Measurements from ENCODE around the gene ZBTB6.

ZBTB6 gene

GRCh38 chr9:122944960-122945888, 32.1 kb upstream of the ZBTB6 start:
- no peaks in the 10 kb centered on the region for H3K27me3 ChIP-seq (ENCODE audit: insufficient read depth, low read length, poor library complexity, severe bottlenecking)
- H3K4me2 ChIP-seq (ENCODE audit: low read depth, low read length, poor library complexity, severe bottlenecking), result peak overlapping the region; percentile 59
- no peaks in the 10 kb centered on the region for H3K9me2 ChIP-seq (replicated peaks; ENCODE audit: low read depth, low read length)
- peaks cover 26% of the 10 kb centered on the region for H4K20me1 ChIP-seq (ENCODE audit: insufficient read depth, low read length, poor library complexity, severe bottlenecking)
- H3K79me2 ChIP-seq (ENCODE audit: insufficient read depth, low read length), result peaks cover 82% of the 10 kb centered on the region
- H2AFZ ChIP-seq (ENCODE audit: low read length), result no peak overlapping the region
- no peaks in the 10 kb centered on the region for H3K36me3 ChIP-seq (ENCODE audit: insufficient read depth, low read length)
- TF ChIP-seq EZH2phosphoT487 (IDR thresholded peaks at IDR 0.05; ENCODE audit: borderline replicate concordance) (no peak), CTCF (conservative IDR thresholded peaks at IDR 0.05; ENCODE audit: low read length) (no peak)
- peak overlapping the region; percentile 47 for H3K9ac ChIP-seq (ENCODE audit: low read depth, low read length, poor library complexity, severe bottlenecking)
- H3K9me3 ChIP-seq (ENCODE audit: insufficient read depth, low read depth, low read length), result no peaks in the 10 kb centered on the region
- H3K4me3 ChIP-seq (ENCODE audit: low read length, poor library complexity, severe bottlenecking), result peak overlapping the region; percentile 49
- H3F3A ChIP-seq (ENCODE audit: low read depth), result no peaks in the 10 kb centered on the region
- peaks cover 57% of the 10 kb centered on the region for H3K4me1 ChIP-seq (ENCODE audit: insufficient read depth, low read length, poor library complexity, severe bottlenecking)

GRCh38 chr9:122941582-122942234, 28.6 kb upstream of the ZBTB6 start:
- H3K4me3 ChIP-seq (ENCODE audit: low read length, poor library complexity, severe bottlenecking), result peak overlapping the region; percentile 93
- H3K79me2 ChIP-seq (ENCODE audit: insufficient read depth, low read length), result peaks cover 59% of the 10 kb centered on the region
- peaks cover 22% of the 10 kb centered on the region for H4K20me1 ChIP-seq (ENCODE audit: insufficient read depth, low read length, poor library complexity, severe bottlenecking)
- peaks cover 42% of the 10 kb centered on the region for H3K4me1 ChIP-seq (ENCODE audit: insufficient read depth, low read length, poor library complexity, severe bottlenecking)
- no peaks in the 10 kb centered on the region for H3K27me3 ChIP-seq (ENCODE audit: insufficient read depth, low read length, poor library complexity, severe bottlenecking)
- H2AFZ ChIP-seq (ENCODE audit: low read length), result peak overlapping the region; percentile 78
- no peak for TF ChIP-seq EZH2phosphoT487 (IDR thresholded peaks at IDR 0.05; ENCODE audit: borderline replicate concordance)
- TF ChIP-seq CTCF (conservative IDR thresholded peaks at IDR 0.05; ENCODE audit: low read length), result no peak
- peak overlapping the region; percentile 100 for H3K4me2 ChIP-seq (ENCODE audit: low read depth, low read length, poor library complexity, severe bottlenecking)
- H3K36me3 ChIP-seq (ENCODE audit: insufficient read depth, low read length), result peaks cover 8% of the 10 kb centered on the region; the same call in 1 of the 2 replicates
- no peaks in the 10 kb centered on the region for H3K9me2 ChIP-seq (replicated peaks; ENCODE audit: low read depth, low read length)
- H3F3A ChIP-seq (ENCODE audit: low read depth), result no peaks in the 10 kb centered on the region
- H3K9ac ChIP-seq (ENCODE audit: low read depth, low read length, poor library complexity, severe bottlenecking), result peak overlapping the region; percentile 87
- H3K9me3 ChIP-seq (ENCODE audit: insufficient read depth, low read depth, low read length), result no peaks in the 10 kb centered on the region

GRCh38 chr9:122940749-122941581, 27.8 kb upstream of the ZBTB6 start, which contains the start of gene RABGAP1:
Gene RABGAP1, plus strand, starts transcription at chr9:122941020. Its CDS starts 16,040 bp downstream, at chr9:122957060.
- Histone ChIP-seq H3K79me2 (ENCODE audit: insufficient read depth, low read length) (peaks cover 59% of the 10 kb centered on the region), H3F3A (ENCODE audit: low read depth) (no peaks in the 10 kb centered on the region), H2AFZ (ENCODE audit: low read length) (peak within 1 kb of the TSS; percentile 78), H3K9me3 (ENCODE audit: insufficient read depth, low read depth, low read length) (no peaks in the 10 kb centered on the region), H4K20me1 (ENCODE audit: insufficient read depth, low read length, poor library complexity, severe bottlenecking) (peaks cover 18% of the 10 kb centered on the region), H3K9me2 (replicated peaks; ENCODE audit: low read depth, low read length) (no peaks in the 10 kb centered on the region), H3K4me2 (ENCODE audit: low read depth, low read length, poor library complexity, severe bottlenecking) (peak within 1 kb of the TSS; percentile 100), H3K36me3 (ENCODE audit: insufficient read depth, low read length) (peaks cover 15% of the 10 kb centered on the region; the same call in 1 of the 2 replicates), H3K9ac (ENCODE audit: low read depth, low read length, poor library complexity, severe bottlenecking) (peak within 1 kb of the TSS; percentile 87), H3K4me1 (ENCODE audit: insufficient read depth, low read length, poor library complexity, severe bottlenecking) (peaks cover 37% of the 10 kb centered on the region), H3K4me3 (ENCODE audit: low read length, poor library complexity, severe bottlenecking) (peak within 1 kb of the TSS; percentile 93), H3K27me3 (ENCODE audit: insufficient read depth, low read length, poor library complexity, severe bottlenecking) (no peaks in the 10 kb centered on the region)
- TF ChIP-seq CTCF (conservative IDR thresholded peaks at IDR 0.05; ENCODE audit: low read length) (no peak), EZH2phosphoT487 (IDR thresholded peaks at IDR 0.05; ENCODE audit: borderline replicate concordance) (no peak)
